Stimulated activated CD8-positive, alpha-beta memory T cell treated with anti-CD3 and anti-CD28 coated beads, Interleukin-7, amount 100 ng/mL, for 1 hour (primary cell): ENCODE data around the gene ADD3.
"Not testable (repeated sequence)": the region's sequence is repeated elsewhere in the genome, so short reads cannot be mapped to it uniquely, and the experiment has no call there.

Source experiments
- DNase-seq, 2 donors: peaks; one replicate each; pipeline ENCODE4 v3.0.0-alpha.2; 2020; ENCODE audit warnings: low read depth in 2 of 2

Gene ADD3

DNA sequence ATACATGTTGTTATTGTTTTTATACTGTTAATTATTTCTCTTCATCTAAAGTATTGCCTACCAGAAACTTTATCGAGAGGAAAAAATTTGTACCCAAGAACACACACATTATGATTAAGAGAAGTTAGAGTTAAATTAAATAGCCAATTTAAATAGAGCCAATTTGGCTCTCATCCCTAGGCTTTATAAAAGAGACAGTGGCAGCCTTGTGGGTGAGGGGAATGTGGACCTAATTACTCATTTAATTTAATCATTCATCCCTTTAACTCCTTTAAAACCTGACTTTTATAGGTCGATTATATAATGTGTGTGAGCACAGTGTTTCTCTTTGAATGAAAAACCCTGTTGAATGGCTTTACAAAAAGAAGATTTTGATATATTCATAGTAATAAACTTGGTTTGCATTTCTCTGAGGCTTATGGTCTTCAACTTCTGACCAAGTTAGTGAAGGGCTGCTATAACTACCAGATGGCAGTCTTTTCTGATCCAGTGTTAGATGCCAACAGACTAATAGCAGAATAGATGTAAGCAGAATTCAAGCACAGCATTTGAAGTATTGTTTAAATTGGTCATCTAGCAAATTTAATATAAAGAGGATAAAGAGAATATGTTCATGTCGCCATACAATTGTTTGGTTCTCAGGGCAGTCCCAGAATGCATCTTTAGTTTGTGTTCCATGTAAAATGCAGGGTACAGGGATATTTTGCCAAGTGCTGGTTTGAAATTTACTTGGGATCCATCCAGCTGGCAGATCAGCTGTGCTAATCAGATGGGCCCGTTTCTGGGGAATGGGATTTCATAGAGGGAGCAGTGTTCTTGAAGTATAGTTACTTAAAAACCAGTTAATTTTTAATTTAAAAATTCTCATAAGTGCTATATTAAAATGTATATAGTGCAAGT, 25.3 kb downstream of the ADD3 start:
- no peak for DNase-seq

DNA sequence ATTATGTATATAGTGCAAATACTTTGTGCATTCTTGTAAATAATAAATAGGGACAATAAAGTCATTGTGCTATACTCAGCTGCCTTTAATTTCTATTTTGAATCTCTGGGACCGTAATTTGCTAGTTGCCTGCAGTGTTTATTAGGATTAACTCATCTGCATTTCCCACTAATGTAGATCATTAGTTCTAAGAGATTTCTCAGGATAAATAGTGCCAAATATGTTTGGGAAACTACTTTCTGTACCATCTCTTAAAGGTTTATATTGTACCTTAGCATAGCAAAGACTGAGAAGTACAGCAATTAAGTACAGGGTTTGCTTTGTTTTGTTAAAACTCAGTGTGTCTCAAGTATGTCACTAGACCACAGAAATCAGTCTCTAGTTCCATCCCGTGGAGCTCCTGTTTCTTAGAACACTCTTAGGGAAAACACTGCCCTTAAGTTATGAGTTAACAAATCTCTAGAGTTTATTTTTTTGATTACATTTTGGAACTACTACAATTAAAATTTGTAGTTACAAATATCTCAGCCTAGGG, 26.0 kb downstream of the ADD3 start:
- no peak for DNase-seq

DNA sequence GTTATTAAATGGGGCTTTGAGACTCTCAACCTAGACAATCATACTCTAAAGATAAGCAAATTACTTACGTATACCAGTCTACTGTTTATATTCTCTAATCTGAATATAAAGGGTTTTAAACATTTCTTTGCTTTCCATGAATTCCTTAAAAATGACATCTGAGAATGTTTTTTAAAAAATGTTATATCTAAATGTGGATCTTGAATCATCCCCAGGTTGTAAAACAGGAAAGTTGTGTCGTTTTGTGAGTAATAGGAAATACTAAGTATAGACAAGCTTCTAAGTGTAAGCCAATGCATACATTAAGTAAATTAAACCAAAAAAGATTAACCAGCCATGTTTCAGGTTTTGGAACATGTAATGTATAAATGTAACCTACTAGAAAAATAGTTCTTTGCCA, 26.8 kb downstream of the ADD3 start:
- DNase-seq: no peak

GRCh38 chr10:110035070-110035921, 27.5 kb downstream of the ADD3 start:
- DNase-seq: no peak

GRCh38 chr10:110036640-110037039, 28.9 kb downstream of the ADD3 start:
- no peak for DNase-seq

- no peak for DNase-seq
Observed at GRCh38 chr10:110039254-110039653, 31.5 kb downstream of the ADD3 start.

GRCh38 chr10:110040108-110040507, 32.3 kb downstream of the ADD3 start:
- DNase-seq: no peak

- no peak for DNase-seq
Observed at GRCh38 chr10:110040767-110041478, 33.1 kb downstream of the ADD3 start.

- no peak for DNase-seq
Observed at GRCh38 chr10:110041479-110041829, 33.7 kb downstream of the ADD3 start.

GRCh38 chr10:110042181-110042580, 34.4 kb downstream of the ADD3 start:
- no peak for DNase-seq

GRCh38 chr10:110042891-110043290, 35.1 kb downstream of the ADD3 start:
- DNase-seq: no peak

DNA sequence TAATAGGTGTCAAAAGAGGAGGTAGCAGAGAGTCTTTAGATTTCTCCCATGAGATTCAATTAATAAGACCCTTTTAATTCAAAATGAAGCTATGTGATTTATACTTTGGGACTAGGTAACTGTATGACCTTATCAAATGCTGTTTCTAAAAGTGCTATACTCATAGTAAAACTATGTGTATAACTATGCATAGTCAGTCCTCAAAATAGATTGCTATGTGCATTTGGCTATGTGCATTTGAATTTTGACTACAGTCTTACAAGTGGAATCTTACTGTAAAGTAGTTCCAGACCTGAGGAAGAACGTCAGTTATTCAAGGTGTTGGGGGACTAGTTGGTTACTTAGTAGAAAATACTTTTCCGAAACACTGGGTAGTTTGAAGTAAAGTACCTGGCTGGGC, 36.9 kb downstream of the ADD3 start:
- no peak for DNase-seq

- no peak for DNase-seq
Observed at GRCh38 chr10:110045772-110046171, 38.0 kb downstream of the ADD3 start.

DNA sequence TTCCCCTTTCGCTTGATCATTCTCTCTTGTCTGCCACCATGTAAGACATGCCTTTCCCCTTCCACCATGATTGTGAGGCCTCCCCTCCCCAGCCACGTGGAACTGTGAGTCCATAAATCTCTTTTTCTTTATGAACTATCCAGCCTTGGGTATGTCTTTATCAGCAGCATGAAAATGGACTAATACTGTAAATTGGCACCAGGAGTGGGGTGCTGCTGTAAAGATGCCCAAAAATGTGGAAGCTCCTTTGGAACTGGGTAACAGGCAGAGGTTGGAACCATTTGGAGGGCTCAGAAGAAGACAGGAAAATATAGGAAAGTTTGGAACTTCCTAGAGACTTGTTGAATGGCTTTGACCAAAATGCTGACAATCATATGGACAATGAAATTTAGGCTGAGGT, 40.4 kb downstream of the ADD3 start:
- not testable (repeated sequence) for DNase-seq

GRCh38 chr10:110048781-110049180, 41.0 kb downstream of the ADD3 start:
- DNase-seq: no peak

- DNase-seq: not testable (repeated sequence)
Observed at GRCh38 chr10:110049889-110050591, 42.3 kb downstream of the ADD3 start.

DNA sequence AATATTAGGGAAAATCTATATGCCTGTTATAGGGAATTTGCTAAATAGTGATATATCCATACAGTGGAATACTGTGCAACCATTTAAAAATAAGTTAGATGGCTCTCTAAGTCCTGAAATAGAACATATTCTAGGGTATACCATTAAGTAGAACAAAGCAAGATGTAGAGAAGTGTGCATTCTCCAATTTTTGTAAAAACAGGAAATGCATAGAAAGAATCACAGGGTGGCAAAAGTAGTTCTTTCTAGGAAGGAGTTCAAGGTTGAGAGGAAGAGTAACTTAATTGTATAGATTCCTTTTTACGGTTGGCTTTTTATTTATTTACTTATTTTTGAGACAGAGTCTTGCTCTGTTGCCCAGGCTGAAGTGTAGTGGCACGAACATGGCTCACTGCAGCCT, 43.7 kb downstream of the ADD3 start:
- no peak for DNase-seq

- no peak for DNase-seq
Observed at GRCh38 chr10:110052916-110053315, 45.1 kb downstream of the ADD3 start.

DNA sequence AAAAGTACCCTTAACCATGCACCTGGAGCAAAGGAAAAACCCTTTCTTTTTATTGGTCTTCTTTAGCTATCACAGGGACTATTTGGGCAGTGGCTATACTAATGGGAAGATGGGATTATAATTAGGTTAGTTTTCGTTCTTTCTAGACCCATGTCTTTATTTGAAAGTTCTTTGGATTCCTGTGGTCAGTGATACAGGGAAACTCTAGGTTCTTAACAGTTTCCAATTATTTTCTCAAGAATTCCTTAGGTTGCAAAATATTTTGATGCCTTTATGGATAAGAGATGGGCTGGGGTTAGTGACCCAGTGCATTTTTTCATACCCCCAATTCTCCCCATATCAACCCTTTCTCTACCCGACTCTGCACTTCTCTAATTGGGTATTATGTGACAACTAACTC, 49.0 kb downstream of the ADD3 start:
- DNase-seq: no peak

GRCh38 chr10:110057456-110057855, 49.7 kb downstream of the ADD3 start:
- no peak for DNase-seq

- no peak for DNase-seq
Observed at GRCh38 chr10:110058212-110058611, 50.4 kb downstream of the ADD3 start.
